Stimulated activated CD8-positive, alpha-beta memory T cell treated with anti-CD3 and anti-CD28 coated beads, Interleukin-7, amount 100 ng/mL, for 48 hours (primary cell): Measurements from ENCODE around the gene MBNL2.

Experiments
- DNase-seq, 2 donors: peaks; one replicate each; pipeline ENCODE4 v3.0.0-alpha.2; 2020; ENCODE audit warnings: low read depth in 1 of 2; ENCODE audit errors: extremely low read depth in 1 of 2

Gene MBNL2

GRCh38 chr13:97369261-97369893, 147.2 kb downstream of the MBNL2 start:
- DNase-seq, result no peak

GRCh38 chr13:97371486-97372109, 149.5 kb downstream of the MBNL2 start:
- DNase-seq, result no peak

GRCh38 chr13:97372936-97373335, 150.8 kb downstream of the MBNL2 start:
- no peak for DNase-seq

- no peak for DNase-seq
Observed at GRCh38 chr13:97373787-97374186, 151.7 kb downstream of the MBNL2 start.

- no peak for DNase-seq
Observed at GRCh38 chr13:97376981-97377380, 154.8 kb downstream of the MBNL2 start.

GRCh38 chr13:97379386-97379785, 157.3 kb downstream of the MBNL2 start:
- DNase-seq, result no peak

- no peak for DNase-seq
Observed at GRCh38 chr13:97380696-97381095, 158.6 kb downstream of the MBNL2 start.

GRCh38 chr13:97381189-97381588, 159.1 kb downstream of the MBNL2 start:
- DNase-seq, result no peak

GRCh38 chr13:97382276-97382675, 160.1 kb downstream of the MBNL2 start:
- DNase-seq, result no peak

- no peak for DNase-seq
Observed at GRCh38 chr13:97384371-97384770, 162.2 kb downstream of the MBNL2 start.

- no peak for DNase-seq
Observed at GRCh38 chr13:97385146-97385545, 163.0 kb downstream of the MBNL2 start.

- no peak for DNase-seq
Observed at GRCh38 chr13:97385854-97386253, 163.7 kb downstream of the MBNL2 start.

GRCh38 chr13:97386801-97387484, 164.8 kb downstream of the MBNL2 start:
- DNase-seq, result peak in 1 of 2 donors; percentile 14

GRCh38 chr13:97387485-97387839, 165.3 kb downstream of the MBNL2 start:
- no peak for DNase-seq

GRCh38 chr13:97387890-97388289, 165.8 kb downstream of the MBNL2 start:
- no peak for DNase-seq

GRCh38 chr13:97388373-97388772, 166.2 kb downstream of the MBNL2 start:
- no peak for DNase-seq

GRCh38 chr13:97390941-97391600, 168.9 kb downstream of the MBNL2 start:
- no peak for DNase-seq

GRCh38 chr13:97392020-97392419, 169.9 kb downstream of the MBNL2 start:
- DNase-seq, result no peak

- no peak for DNase-seq
Observed at GRCh38 chr13:97394542-97394941, 172.4 kb downstream of the MBNL2 start.

GRCh38 chr13:97395447-97396136, 173.5 kb downstream of the MBNL2 start:
- DNase-seq, result no peak

- DNase-seq, result no peak
Observed at GRCh38 chr13:97397267-97397666, 175.1 kb downstream of the MBNL2 start.
